B cell (primary cell): ENCODE results near the gene FLT3LG.

ENCODE experiments used
- CTCF ChIP-seq: fragments of 200-600 bp; IDR thresholded peaks from one replicate; pipeline ENCODE4 v1.8.0; 2022; ENCODE audit warnings: antibody characterized with exemption, mild to moderate bottlenecking
- EZH2 ChIP-seq: IDR thresholded peaks from 2 replicates; pipeline ENCODE4 v1.6.1; 2012; ENCODE audit warnings: borderline replicate concordance, low read depth, mild to moderate bottlenecking, moderate library complexity, low read length; ENCODE audit not compliant: insufficient read depth, poor library complexity, severe bottlenecking

GRCh38 chr19:49450405-49450804, 23.6 kb upstream of the FLT3LG start:
- no peak for TF ChIP-seq CTCF
- no peak for TF ChIP-seq EZH2
